ENCODE measurements around the gene CA6. TPM values are rescaled to one million over a fixed set of nuclear protein-coding genes. Genes with fewer than 3 reads are reported as not detected.

CA6 gene
- total and polyA plus RNA-seq, 2 of the 8 experiments (the other 6 are each of a cell fraction or from before 2014, with no cell fraction given) = not detected

GRCh38 chr1:8914466-8914865 lies 31.2 kb upstream of the CA6 start:
- no peak overlapping the region for H2BK20ac ChIP-seq (ENCODE audit: low read length)
- peaks cover 3 to 4% of the 10 kb centered on the region in 2 experiments; a peak in 3 of 4 replicates for H3K9me3 ChIP-seq (ENCODE audit: insufficient read depth in 2 of 2, low read depth in 1 of 2, low read length in 1 of 2)
- H3K27me3 ChIP-seq (replicated peaks in 1 of 4; ENCODE audit: control insufficient read depth in 3 of 4, extremely low read depth in 1 of 4, insufficient read depth in 3 of 4, low read length in 3 of 4) = no peaks in the 10 kb centered on the region
- H3K4ac ChIP-seq (replicated peaks; ENCODE audit: insufficient read length, low read depth, low read length) = no peak overlapping the region
- no peak overlapping the region for H3K18ac ChIP-seq (ENCODE audit: extremely low read depth, low read length)
- no peaks in the 10 kb centered on the region for H3K23me2 ChIP-seq (ENCODE audit: low read depth, low read length)
- no peak overlapping the region; the same call in 1 of the 2 replicates for H4K8ac ChIP-seq (ENCODE audit: extremely low read depth, insufficient read depth, low read length)
- no peak overlapping the region for H3K23ac ChIP-seq (ENCODE audit: insufficient read length)
- H2BK15ac ChIP-seq (ENCODE audit: low read length) = no peak overlapping the region
- no peak overlapping the region for H2BK120ac ChIP-seq (replicated peaks; ENCODE audit: low read depth, low read length)
- no peak for FAIRE-seq
- H3K9ac ChIP-seq (replicated peaks in 1 of 4; ENCODE audit: extremely low read depth in 1 of 4, low read depth in 3 of 4, low read length in 3 of 4) = no peak overlapping the region; a peak in 1 of 7 replicates
- H4K20me1 ChIP-seq (replicated peaks in 1 of 2; ENCODE audit: control insufficient read depth in 1 of 2, insufficient read depth in 2 of 2, low read length in 2 of 2) = no peaks in the 10 kb centered on the region
- ChIA-PET CTCF (ENCODE audit: partially characterized antibody) (interaction anchor here (0.6 to 3.1 kb wide), 16 partner anchors 10 to 194 kb away, joined by 3 to 15 read pairs (median 3); no protein-coding TSS in a partner anchor), POLR2A (ENCODE audit: partially characterized antibody) (interaction anchor here (0.6 to 2.2 kb wide), 5 partner anchors 18 to 57 kb away, joined by 3 to 9 read pairs (median 3); no protein-coding TSS in a partner anchor)
- H3K79me1 ChIP-seq (ENCODE audit: low read depth, low read length) = no peaks in the 10 kb centered on the region
- H4K91ac ChIP-seq (replicated peaks; ENCODE audit: insufficient read length, low read length) = no peak overlapping the region
- no peak overlapping the region for H3K4me3 ChIP-seq (ENCODE audit: extremely low read depth in 1 of 4, insufficient read depth in 2 of 4, low read depth in 3 of 4, low read length in 4 of 4)
- 88% methylated on average over 7 of the region's 7 CpGs; no CpG with 5 or more reads in 1 of the 2 experiments for WGBS, 2 experiments (ENCODE audit: extremely low coverage in 1 of 2, insufficient coverage in 1 of 2, insufficient read length in 1 of 2, insufficient replicate concordance in 2 of 2, low coverage in 1 of 2, low lambda C conversion rate in 2 of 2, missing lambda C conversion rate in 1 of 2)
- H2AFZ ChIP-seq (ENCODE audit: low read length) = no peak overlapping the region
- no peak for DNase-seq (ENCODE audit: low read depth in 1 of 2, low spot score in 2 of 2)
- no peak overlapping the region for H3K14ac ChIP-seq (ENCODE audit: insufficient read length)
- no peak overlapping the region for H4K5ac ChIP-seq (ENCODE audit: insufficient read length, low read depth, low read length)
- H3K27ac ChIP-seq (ENCODE audit: low read depth, low read length) = no peak overlapping the region
- no peak overlapping the region for H2BK12ac ChIP-seq (ENCODE audit: low read depth, low read length)
- H3K56ac ChIP-seq (replicated peaks; ENCODE audit: insufficient read length, low read depth, low read length) = no peak overlapping the region
- H3K4me1 ChIP-seq (replicated peaks in 1 of 4; ENCODE audit: control insufficient read depth in 3 of 4, insufficient read depth in 4 of 4, low read length in 3 of 4) = peaks cover 0 to 7% (median 4%) of the 10 kb centered on the region in 4 experiments; a peak in 5 of 7 replicates
- H2AK5ac ChIP-seq (ENCODE audit: low read depth, low read length) = no peak overlapping the region
- no peak overlapping the region; a peak in 1 of 4 replicates for H3K4me2 ChIP-seq (ENCODE audit: insufficient read depth in 1 of 2, low read depth in 2 of 2, low read length in 2 of 2)
- no peak overlapping the region for H2BK5ac ChIP-seq (ENCODE audit: low read depth, low read length)
- no peaks in the 10 kb centered on the region for H3K79me2 ChIP-seq (ENCODE audit: control insufficient read depth in 1 of 2, insufficient read depth in 2 of 2, low read length in 2 of 2)
- no peaks in the 10 kb centered on the region for H3K36me3 ChIP-seq (ENCODE audit: control insufficient read depth in 2 of 4, insufficient read depth in 4 of 4, low read length in 3 of 4)
- TF ChIP-seq MAFK (IDR thresholded peaks at IDR 0.05; ENCODE audit: low read depth, low read length) (no peak), EGR1 (IDR thresholded peaks at IDR 0.05; ENCODE audit: borderline replicate concordance, low read depth, low read length) (no peak), ATF3 (IDR thresholded peaks at IDR 0.05; ENCODE audit: insufficient read depth, low read depth, low read length) (no peak), RXRA (IDR thresholded peaks at IDR 0.05; ENCODE audit: insufficient read depth, low read depth, low read length) (no peak), HDAC2 (IDR thresholded peaks at IDR 0.05; ENCODE audit: borderline replicate concordance in 1 of 2, low read depth in 2 of 2, low read length in 2 of 2) (no peak), E2F6 (IDR thresholded peaks at IDR 0.05) (no peak), CBX8 (IDR thresholded peaks at IDR 0.05; ENCODE audit: borderline replicate concordance, low read depth, low read length) (no peak), POLR2AphosphoS5 (IDR thresholded peaks at IDR 0.05; ENCODE audit: low read depth, low read length) (no peak), SAP30 (IDR thresholded peaks at IDR 0.05; ENCODE audit: insufficient read depth, insufficient replicate concordance, low read length) (no peak), TAF1 (IDR thresholded peaks at IDR 0.05; ENCODE audit: low read depth, low read length) (no peak), BRCA1 (IDR thresholded peaks at IDR 0.05; ENCODE audit: low read depth, low read length) (no peak), YY1 (IDR thresholded peaks at IDR 0.05; ENCODE audit: low read depth, low read length) (no peak)
